Keratinocyte (primary cell): ENCODE data around the gene PARD3.

Experiments used
- EZH2 ChIP-seq: IDR thresholded peaks from one replicate; pipeline ENCODE4 v1.6.1; 2012; ENCODE audit warnings: inconsistent platforms, mild to moderate bottlenecking, low read length, moderate library complexity
- TF ChIP-seq, protein P1 (sequence below), 3 experiments: IDR thresholded peaks in 1 of 3; conservative IDR thresholded peaks in 1 of 3; optimal IDR thresholded peaks in 1 of 3; 2 replicates in 2 of 3; 3 replicates in 1 of 3; pipeline versions ENCODE3 to v1.5.1; 2011; ENCODE audit warnings: low read length in 3 of 3, mild to moderate bottlenecking in 3 of 3, moderate library complexity in 2 of 3, control low read depth in 1 of 3, inconsistent platforms in 1 of 3; ENCODE audit not compliant: insufficient read depth in 2 of 3; ENCODE audit errors: extremely low read depth in 1 of 3

DNA sequence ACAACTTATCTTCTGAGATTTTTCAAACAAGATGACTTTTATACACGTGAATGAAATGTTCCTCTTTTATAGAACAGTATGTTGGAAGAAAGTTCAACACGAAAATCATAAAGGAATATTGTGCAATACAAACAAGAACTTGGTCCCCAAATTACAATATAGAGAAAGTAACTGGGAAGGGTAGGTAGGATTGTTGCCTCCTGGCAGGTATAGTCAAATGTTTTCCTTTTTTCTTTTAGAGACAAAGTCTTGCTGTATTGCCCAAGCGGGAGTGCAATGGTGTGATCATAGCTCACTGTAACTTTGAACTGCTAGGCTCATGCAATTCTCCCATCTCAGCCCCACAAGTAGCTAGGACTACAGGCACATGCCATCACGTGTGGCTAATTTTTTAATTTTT lies 582.6 kb downstream of the PARD3 start:
- TF ChIP-seq, protein P1, sequence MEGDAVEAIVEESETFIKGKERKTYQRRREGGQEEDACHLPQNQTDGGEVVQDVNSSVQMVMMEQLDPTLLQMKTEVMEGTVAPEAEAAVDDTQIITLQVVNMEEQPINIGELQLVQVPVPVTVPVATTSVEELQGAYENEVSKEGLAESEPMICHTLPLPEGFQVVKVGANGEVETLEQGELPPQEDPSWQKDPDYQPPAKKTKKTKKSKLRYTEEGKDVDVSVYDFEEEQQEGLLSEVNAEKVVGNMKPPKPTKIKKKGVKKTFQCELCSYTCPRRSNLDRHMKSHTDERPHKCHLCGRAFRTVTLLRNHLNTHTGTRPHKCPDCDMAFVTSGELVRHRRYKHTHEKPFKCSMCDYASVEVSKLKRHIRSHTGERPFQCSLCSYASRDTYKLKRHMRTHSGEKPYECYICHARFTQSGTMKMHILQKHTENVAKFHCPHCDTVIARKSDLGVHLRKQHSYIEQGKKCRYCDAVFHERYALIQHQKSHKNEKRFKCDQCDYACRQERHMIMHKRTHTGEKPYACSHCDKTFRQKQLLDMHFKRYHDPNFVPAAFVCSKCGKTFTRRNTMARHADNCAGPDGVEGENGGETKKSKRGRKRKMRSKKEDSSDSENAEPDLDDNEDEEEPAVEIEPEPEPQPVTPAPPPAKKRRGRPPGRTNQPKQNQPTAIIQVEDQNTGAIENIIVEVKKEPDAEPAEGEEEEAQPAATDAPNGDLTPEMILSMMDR (optimal IDR thresholded peaks at IDR 0.05 in 1 of 3, IDR thresholded peaks at IDR 0.05 in 1 of 3, conservative IDR thresholded peaks at IDR 0.05 in 1 of 3; ENCODE audit: extremely low read depth in 1 of 3, insufficient read depth in 2 of 3, low read length in 3 of 3) = no peak
- no peak for TF ChIP-seq EZH2
